ENCODE results near the gene FKBP5. TPM values are rescaled to one million over a fixed set of nuclear protein-coding genes. Genes with fewer than 3 reads are reported as not detected.

Gene FKBP5
- polyA plus RNA-seq, 2 of the 4 experiments (the other 2 are of a cell fraction), result 8.4 to 11.7 TPM

DNA sequence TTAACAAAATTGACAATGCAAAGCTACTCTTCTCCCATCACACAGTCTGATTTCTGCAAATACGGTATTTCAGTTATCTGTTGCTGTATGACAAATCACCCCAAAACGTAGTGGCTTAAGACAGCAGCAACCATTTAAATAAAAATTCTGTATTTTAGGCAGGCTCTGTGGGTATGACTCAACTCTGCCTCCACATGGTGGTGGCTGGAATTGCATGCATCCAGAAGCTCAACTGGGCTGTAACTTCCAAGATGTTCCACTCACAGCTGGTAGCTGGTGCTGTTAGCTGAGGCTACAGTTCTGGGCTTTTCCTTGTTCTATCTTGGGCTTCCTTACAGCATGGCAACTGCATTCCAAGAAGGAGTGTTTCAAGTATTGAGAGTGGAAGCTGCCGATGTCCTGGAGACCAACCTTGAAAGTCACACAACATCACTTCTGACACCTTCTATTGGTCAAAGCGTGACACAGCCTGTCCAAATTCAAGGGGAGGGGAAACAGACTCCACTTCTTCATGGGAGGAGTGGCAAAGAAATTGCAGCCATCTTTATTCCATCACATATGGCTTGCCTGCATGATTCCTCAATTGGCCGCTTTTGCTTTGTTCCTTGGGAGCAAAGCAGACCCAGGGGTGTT, 136.3 kb downstream of the FKBP5 start:
- Histone ChIP-seq H3K4me1 (no peaks in the 10 kb centered on the region), H3K27ac (no peak overlapping the region), H3K4me3 (no peak overlapping the region), H3K4me2 (no peak overlapping the region), H3K9me3 (no peaks in the 10 kb centered on the region; the same call in 2 of the 3 replicates)
- TF ChIP-seq TP53 (CRISPR knock-in tag; IDR thresholded peaks at IDR 0.05) (no peak), HEYL (CRISPR knock-in tag; IDR thresholded peaks at IDR 0.05) (no peak), FOSL2 (IDR thresholded peaks at IDR 0.05) (no peak), FOSL2 (CRISPR knock-in tag; IDR thresholded peaks at IDR 0.05) (no peak), SMC3 (IDR thresholded peaks at IDR 0.05) (0 out of 3 replicates have a peak, but pooled peaks have one; percentile 7), MYC (IDR thresholded peaks at IDR 0.05; ENCODE audit: borderline replicate concordance, low read length) (no peak), RAD21 (conservative IDR thresholded peaks at IDR 0.05 in 1 of 2, IDR thresholded peaks at IDR 0.05 in 1 of 2) (0 out of 5 replicates have a peak, but pooled peaks of 1 of the 2 experiments have one; percentile 34)
- TF ChIP-seq, protein P1, sequence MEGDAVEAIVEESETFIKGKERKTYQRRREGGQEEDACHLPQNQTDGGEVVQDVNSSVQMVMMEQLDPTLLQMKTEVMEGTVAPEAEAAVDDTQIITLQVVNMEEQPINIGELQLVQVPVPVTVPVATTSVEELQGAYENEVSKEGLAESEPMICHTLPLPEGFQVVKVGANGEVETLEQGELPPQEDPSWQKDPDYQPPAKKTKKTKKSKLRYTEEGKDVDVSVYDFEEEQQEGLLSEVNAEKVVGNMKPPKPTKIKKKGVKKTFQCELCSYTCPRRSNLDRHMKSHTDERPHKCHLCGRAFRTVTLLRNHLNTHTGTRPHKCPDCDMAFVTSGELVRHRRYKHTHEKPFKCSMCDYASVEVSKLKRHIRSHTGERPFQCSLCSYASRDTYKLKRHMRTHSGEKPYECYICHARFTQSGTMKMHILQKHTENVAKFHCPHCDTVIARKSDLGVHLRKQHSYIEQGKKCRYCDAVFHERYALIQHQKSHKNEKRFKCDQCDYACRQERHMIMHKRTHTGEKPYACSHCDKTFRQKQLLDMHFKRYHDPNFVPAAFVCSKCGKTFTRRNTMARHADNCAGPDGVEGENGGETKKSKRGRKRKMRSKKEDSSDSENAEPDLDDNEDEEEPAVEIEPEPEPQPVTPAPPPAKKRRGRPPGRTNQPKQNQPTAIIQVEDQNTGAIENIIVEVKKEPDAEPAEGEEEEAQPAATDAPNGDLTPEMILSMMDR (IDR thresholded peaks at IDR 0.05), result peak; percentile 37; the same call in 2 of the 3 replicates
- ChIA-PET CTCF (interaction anchor here (0.8 to 3.3 kb wide), 5 partner anchors 12 to 186 kb away, joined by 3 to 12 read pairs (median 3); partner anchors contain the start of gene ARMC12), POLR2A (no interaction called here)
- FAIRE-seq (no peak), ATAC-seq (peak in 1 of 2 experiments; percentile 46; a peak in 2 of 6 replicates), DNase-seq (ENCODE audit: low read depth in 1 of 2, low spot score in 1 of 2) (peak; percentile 8 to 51)
- WGBS (ENCODE audit: missing lambda C conversion rate), result 27% methylated on average over 5 of the region's 5 CpGs

DNA sequence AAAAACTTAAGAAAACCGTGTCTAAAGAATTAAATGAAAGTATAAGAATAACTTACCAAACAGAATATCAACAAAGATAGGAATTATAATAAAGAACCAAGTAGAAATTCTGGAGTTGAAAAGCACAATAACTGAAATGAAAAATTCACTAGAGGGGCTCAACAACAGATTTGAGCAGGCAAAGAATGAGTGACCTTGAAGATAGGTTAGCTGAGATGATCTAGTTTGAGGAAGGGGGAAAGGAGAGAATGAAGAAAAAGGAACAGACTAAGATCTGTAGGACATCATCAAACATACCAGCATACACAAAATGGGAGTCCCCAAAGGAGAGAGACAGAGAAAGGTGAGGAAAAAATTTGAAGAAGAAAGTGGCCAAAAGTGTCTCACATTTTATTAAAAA, 138.3 kb downstream of the FKBP5 start:
- no peak overlapping the region for H3K4me2 ChIP-seq
- no peak for ATAC-seq
- ChIA-PET CTCF (interaction anchor here (3.3 kb wide), 1 partner anchor 34 kb away, joined by 12 read pairs; no protein-coding TSS in a partner anchor), POLR2A (no interaction called here)
- WGBS (ENCODE audit: missing lambda C conversion rate), result 6% methylated on average over 1 of the region's 1 CpG
- no peak for TF ChIP-seq HEYL (CRISPR knock-in tag; IDR thresholded peaks at IDR 0.05)
- TF ChIP-seq FOSB (CRISPR knock-in tag; IDR thresholded peaks at IDR 0.05), result no peak
- no peak for TF ChIP-seq NFE2L2 (conservative IDR thresholded peaks at IDR 0.05; ENCODE audit: low read length)
- TF ChIP-seq RARB (CRISPR knock-in tag; IDR thresholded peaks at IDR 0.05), result no peak
- no peak for TF ChIP-seq ZC3H11A (IDR thresholded peaks at IDR 0.05)
- TF ChIP-seq, protein P2, sequence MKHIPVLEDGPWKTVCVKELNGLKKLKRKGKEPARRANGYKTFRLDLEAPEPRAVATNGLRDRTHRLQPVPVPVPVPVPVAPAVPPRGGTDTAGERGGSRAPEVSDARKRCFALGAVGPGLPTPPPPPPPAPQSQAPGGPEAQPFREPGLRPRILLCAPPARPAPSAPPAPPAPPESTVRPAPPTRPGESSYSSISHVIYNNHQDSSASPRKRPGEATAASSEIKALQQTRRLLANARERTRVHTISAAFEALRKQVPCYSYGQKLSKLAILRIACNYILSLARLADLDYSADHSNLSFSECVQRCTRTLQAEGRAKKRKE (CRISPR knock-in tag; IDR thresholded peaks at IDR 0.05; ENCODE audit: low read depth), result no peak
- TF ChIP-seq, protein P3, sequence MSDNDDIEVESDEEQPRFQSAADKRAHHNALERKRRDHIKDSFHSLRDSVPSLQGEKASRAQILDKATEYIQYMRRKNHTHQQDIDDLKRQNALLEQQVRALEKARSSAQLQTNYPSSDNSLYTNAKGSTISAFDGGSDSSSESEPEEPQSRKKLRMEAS (IDR thresholded peaks at IDR 0.05), result no peak
- TF ChIP-seq ZFP36 (IDR thresholded peaks at IDR 0.05; ENCODE audit: borderline replicate concordance, partially characterized antibody), result no peak
- TF ChIP-seq, protein P4, sequence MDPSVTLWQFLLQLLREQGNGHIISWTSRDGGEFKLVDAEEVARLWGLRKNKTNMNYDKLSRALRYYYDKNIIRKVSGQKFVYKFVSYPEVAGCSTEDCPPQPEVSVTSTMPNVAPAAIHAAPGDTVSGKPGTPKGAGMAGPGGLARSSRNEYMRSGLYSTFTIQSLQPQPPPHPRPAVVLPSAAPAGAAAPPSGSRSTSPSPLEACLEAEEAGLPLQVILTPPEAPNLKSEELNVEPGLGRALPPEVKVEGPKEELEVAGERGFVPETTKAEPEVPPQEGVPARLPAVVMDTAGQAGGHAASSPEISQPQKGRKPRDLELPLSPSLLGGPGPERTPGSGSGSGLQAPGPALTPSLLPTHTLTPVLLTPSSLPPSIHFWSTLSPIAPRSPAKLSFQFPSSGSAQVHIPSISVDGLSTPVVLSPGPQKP (IDR thresholded peaks at IDR 0.05; ENCODE audit: low read depth, low read length), result no peak
- TF ChIP-seq BHLHE40 (IDR thresholded peaks at IDR 0.05; ENCODE audit: low read depth, low read length), result no peak
- no peak for TF ChIP-seq EP300 (IDR thresholded peaks at IDR 0.05)
- no peak for TF ChIP-seq FOSL2 (IDR thresholded peaks at IDR 0.05)
- no peak for TF ChIP-seq FOSL2 (CRISPR knock-in tag; IDR thresholded peaks at IDR 0.05)
- no peak for TF ChIP-seq NPAS2 (CRISPR knock-in tag; IDR thresholded peaks at IDR 0.05; ENCODE audit: borderline replicate concordance)
- TF ChIP-seq EHF (CRISPR knock-in tag; IDR thresholded peaks at IDR 0.05), result no peak
- no peak for TF ChIP-seq CHD4 (IDR thresholded peaks at IDR 0.05; ENCODE audit: borderline replicate concordance)
- no peak for TF ChIP-seq TFCP2L1 (CRISPR knock-in tag; IDR thresholded peaks at IDR 0.05)
- no peak for TF ChIP-seq POLR2AphosphoS2 (conservative IDR thresholded peaks at IDR 0.05; ENCODE audit: low read length)
- TF ChIP-seq KDM5A (IDR thresholded peaks at IDR 0.05), result no peak
- H3K9me3 ChIP-seq, result no peaks in the 10 kb centered on the region; the same call in 2 of the 3 replicates
- H3K4me3 ChIP-seq, result no peak overlapping the region
- no peak for DNase-seq (ENCODE audit: low read depth in 1 of 2, low spot score in 1 of 2)
- FAIRE-seq, result no peak
- no peak overlapping the region for H3K27ac ChIP-seq
- H3K4me1 ChIP-seq, result no peaks in the 10 kb centered on the region
